ENCODE data around the gene PITX2. TPM values are rescaled to one million over a fixed set of nuclear protein-coding genes. Genes with fewer than 3 reads are reported as not detected.

PITX2 gene
- 0.52 to 1.4 TPM (median 1.3 TPM) in 5 replicates for total RNA-seq (2022; extraction: Qiagen RNA extraction; ENCODE audit: low read depth)

GRCh38 chr4:110622841-110623717 lies at the start of gene PITX2:
Gene PITX2 (minus strand): TSS chr4:110623077. CDS start chr4:110622460, 617 bp downstream.

Other genes starting within 250 kb of the PITX2 start
- gene ENPEP, start 146.9 kb downstream of the PITX2 start, total RNA-seq (2022; extraction: Qiagen RNA extraction; ENCODE audit: low read depth): 0.09 to 0.21 TPM (median 0.12 TPM) in 5 replicates

Data from A549 treated with CpdA at 1 μM for 4 hours (cell line).